ENCODE results near the gene HOXA11. TPM values are rescaled to one million over a fixed set of nuclear protein-coding genes. Genes with fewer than 3 reads are reported as not detected.
A peak's percentile ranks its signal among the peaks of the same experiment; 100 is the strongest.

The HOXA11 gene
- total and polyA plus RNA-seq, 2 donors from 2014 or later, result 5.2 to 5.5 TPM

DNA sequence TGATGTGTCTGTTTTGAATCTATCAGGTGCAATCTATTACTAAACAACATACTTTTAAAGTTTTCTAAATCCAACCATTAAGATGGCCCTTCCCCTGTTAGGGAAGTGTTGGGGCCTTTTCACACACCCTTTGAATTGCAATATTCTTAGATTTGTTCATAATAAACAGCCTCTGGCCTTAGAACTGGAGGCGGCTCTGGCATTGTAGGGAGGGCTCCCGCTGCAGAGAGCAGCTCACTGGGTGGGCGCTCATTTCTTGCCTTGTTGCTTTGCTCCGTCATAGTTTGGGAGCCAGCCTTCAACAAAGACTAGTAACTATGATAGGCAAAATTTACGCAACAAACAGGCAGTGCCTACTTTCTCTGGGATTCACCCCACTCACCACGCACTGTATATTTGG, 6.7 kb downstream of the HOXA11 start:
- TF ChIP-seq, protein P1, sequence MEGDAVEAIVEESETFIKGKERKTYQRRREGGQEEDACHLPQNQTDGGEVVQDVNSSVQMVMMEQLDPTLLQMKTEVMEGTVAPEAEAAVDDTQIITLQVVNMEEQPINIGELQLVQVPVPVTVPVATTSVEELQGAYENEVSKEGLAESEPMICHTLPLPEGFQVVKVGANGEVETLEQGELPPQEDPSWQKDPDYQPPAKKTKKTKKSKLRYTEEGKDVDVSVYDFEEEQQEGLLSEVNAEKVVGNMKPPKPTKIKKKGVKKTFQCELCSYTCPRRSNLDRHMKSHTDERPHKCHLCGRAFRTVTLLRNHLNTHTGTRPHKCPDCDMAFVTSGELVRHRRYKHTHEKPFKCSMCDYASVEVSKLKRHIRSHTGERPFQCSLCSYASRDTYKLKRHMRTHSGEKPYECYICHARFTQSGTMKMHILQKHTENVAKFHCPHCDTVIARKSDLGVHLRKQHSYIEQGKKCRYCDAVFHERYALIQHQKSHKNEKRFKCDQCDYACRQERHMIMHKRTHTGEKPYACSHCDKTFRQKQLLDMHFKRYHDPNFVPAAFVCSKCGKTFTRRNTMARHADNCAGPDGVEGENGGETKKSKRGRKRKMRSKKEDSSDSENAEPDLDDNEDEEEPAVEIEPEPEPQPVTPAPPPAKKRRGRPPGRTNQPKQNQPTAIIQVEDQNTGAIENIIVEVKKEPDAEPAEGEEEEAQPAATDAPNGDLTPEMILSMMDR (IDR thresholded peaks at IDR 0.05; ENCODE audit: borderline replicate concordance, extremely low read depth, insufficient read depth), result no peak
- H3K27ac ChIP-seq (ENCODE audit: low read depth in 2 of 2, low read length in 2 of 2), result peak overlapping the region; percentile 7 to 78
- FAIRE-seq, result no peak
- H3K9me3 ChIP-seq (ENCODE audit: control insufficient read depth in 2 of 3, insufficient read depth in 1 of 3, low read length in 3 of 3), result no peaks in the 10 kb centered on the region
- no peaks in the 10 kb centered on the region for H3K36me3 ChIP-seq (ENCODE audit: control insufficient read depth in 2 of 3, insufficient read depth in 3 of 3, low read length in 3 of 3)
- H3K4me1 ChIP-seq (ENCODE audit: control insufficient read depth in 2 of 3, insufficient read depth in 2 of 3, low read depth in 1 of 3, low read length in 3 of 3), result peaks cover 0 to 4% (median 0%) of the 10 kb centered on the region in 3 donors
- intact Hi-C loops (cut with DNase I), result loop anchor here (10.0 kb wide), 1 partner anchor 1324 kb away; no protein-coding TSS in a partner anchor
- DNase-seq, result peak in 2 of 5 donors; percentile 40 to 44
- H3K9ac ChIP-seq (ENCODE audit: low read length in 3 of 3), result peak overlapping the region; percentile 34 to 63 (median 56)
- no peaks in the 10 kb centered on the region for H3K27me3 ChIP-seq (ENCODE audit: control insufficient read depth, insufficient read depth, low read length)
- H3K4me3 ChIP-seq (ENCODE audit: low read length in 3 of 3), result peak overlapping the region; percentile 49 to 86 (median 67)

DNA sequence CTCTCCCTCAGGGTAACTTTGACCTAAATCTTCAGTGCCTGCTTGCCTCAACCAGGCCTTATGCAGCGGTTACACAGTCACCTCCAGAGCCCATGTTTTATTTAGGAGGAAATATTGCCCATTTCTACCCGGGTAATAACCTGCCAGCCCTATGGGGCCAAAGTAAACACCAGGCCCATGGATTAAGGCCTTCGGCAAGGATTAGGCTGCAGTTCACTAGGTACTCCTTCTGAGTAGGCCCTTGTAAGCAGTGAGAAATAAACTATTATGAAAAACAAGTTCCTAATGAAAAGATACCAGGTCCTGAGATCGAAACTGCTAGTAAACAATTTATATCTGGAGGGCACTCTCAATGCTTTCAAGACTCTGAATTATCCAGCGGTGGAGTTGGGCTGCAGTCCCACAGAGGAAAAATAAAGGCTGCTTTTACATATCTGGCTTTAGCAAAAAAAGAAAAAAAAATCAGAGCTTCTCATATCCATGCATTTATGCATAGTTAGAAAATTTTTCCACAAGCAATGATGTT, 7.2 kb downstream of the HOXA11 start:
- Histone ChIP-seq H3K9me3 (ENCODE audit: control insufficient read depth in 2 of 3, insufficient read depth in 1 of 3, low read length in 3 of 3) (no peaks in the 10 kb centered on the region), H3K36me3 (ENCODE audit: control insufficient read depth in 2 of 3, insufficient read depth in 3 of 3, low read length in 3 of 3) (no peaks in the 10 kb centered on the region), H3K4me1 (ENCODE audit: control insufficient read depth in 2 of 3, insufficient read depth in 2 of 3, low read depth in 1 of 3, low read length in 3 of 3) (peaks cover 0 to 4% (median 0%) of the 10 kb centered on the region in 3 donors), H3K27ac (ENCODE audit: low read depth in 2 of 2, low read length in 2 of 2) (peak overlapping the region; percentile 61 to 78), H3K4me3 (ENCODE audit: low read length in 3 of 3) (peak overlapping the region; percentile 49 to 86 (median 67)), H3K9ac (ENCODE audit: low read length in 3 of 3) (peak overlapping the region; percentile 56 to 63 (median 58)), H3K27me3 (ENCODE audit: control insufficient read depth, insufficient read depth, low read length) (no peaks in the 10 kb centered on the region)
- intact Hi-C loops (cut with DNase I), result loop anchor here (10.0 kb wide), 1 partner anchor 1323 kb away; no protein-coding TSS in a partner anchor
- DNase-seq (peak in 2 of 5 donors; percentile 33 to 40), FAIRE-seq (no peak)
- TF ChIP-seq, protein P1 (IDR thresholded peaks at IDR 0.05; ENCODE audit: borderline replicate concordance, extremely low read depth, insufficient read depth), result no peak

DNA sequence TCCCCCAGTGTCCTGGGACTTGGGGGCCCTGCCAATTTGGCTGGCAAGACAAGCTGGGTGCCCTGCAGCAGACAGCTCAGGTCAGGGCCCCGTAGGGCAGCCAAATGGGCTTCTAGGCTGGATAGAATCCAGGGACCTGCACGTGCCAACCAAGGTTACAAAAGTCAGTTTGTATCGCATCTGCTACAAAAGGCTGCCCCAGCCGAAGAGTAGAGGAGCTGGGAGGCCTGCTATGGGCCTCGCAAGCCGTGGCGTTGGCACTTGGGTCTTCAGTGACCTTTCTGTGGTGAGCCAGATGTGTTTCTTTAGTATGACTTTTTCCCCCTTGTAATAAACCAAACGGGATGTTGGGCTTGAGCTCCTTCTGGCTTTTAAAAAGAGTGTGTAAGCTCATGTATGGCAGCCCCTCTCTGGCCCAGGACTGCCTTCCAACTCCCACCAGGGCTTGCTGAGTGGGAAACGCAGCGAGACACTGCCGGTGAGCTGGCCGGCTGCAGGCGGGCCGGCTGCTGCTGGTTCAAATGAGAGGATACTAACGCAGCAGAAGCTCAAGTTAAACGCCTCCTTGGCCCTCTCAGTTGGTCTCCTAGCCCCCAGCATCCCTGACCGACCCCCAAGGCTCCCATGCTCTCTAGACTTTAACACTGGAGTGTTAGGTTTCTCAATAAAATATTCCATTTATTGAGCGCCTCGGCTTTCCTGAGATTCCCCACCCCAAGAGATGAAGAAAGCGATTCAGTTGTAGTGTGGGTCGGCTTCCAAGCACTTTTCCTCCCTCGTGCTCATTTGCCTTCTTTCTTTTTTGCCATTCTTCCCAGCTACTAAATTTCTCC, 7.9 kb downstream of the HOXA11 start:
- intact Hi-C loops (cut with DNase I), result loop anchor here (10.0 kb wide), 1 partner anchor 1322 kb away; no protein-coding TSS in a partner anchor
- Histone ChIP-seq H3K4me3 (ENCODE audit: low read length in 3 of 3) (peak overlapping the region; percentile 49 to 86 (median 67)), H3K9ac (ENCODE audit: low read length in 3 of 3) (peak overlapping the region; percentile 56 to 63 (median 58)), H3K4me1 (ENCODE audit: control insufficient read depth in 2 of 3, insufficient read depth in 2 of 3, low read depth in 1 of 3, low read length in 3 of 3) (peaks cover 0 to 4% (median 0%) of the 10 kb centered on the region in 3 donors), H3K27me3 (ENCODE audit: control insufficient read depth, insufficient read depth, low read length) (no peaks in the 10 kb centered on the region), H3K9me3 (ENCODE audit: control insufficient read depth in 2 of 3, insufficient read depth in 1 of 3, low read length in 3 of 3) (no peaks in the 10 kb centered on the region), H3K36me3 (ENCODE audit: control insufficient read depth in 2 of 3, insufficient read depth in 3 of 3, low read length in 3 of 3) (no peaks in the 10 kb centered on the region), H3K27ac (ENCODE audit: low read depth in 2 of 2, low read length in 2 of 2) (peak overlapping the region; percentile 61 to 78)
- FAIRE-seq (no peak), DNase-seq (peak in 4 of 5 donors; percentile 40 to 61 (median 56))
- TF ChIP-seq, protein P1 (IDR thresholded peaks at IDR 0.05; ENCODE audit: borderline replicate concordance, extremely low read depth, insufficient read depth), result no peak

Data from kidney (tissue), 14 donors.